Fibroblast of peridontal ligament (primary cell): ENCODE results near the gene CRMP1.

ENCODE experiments used
- DNase-seq: peaks from one replicate; pipeline ENCODE4 v3.0.0-alpha.2; 2010; ENCODE audit errors: extremely low read depth

CRMP1 gene

DNA sequence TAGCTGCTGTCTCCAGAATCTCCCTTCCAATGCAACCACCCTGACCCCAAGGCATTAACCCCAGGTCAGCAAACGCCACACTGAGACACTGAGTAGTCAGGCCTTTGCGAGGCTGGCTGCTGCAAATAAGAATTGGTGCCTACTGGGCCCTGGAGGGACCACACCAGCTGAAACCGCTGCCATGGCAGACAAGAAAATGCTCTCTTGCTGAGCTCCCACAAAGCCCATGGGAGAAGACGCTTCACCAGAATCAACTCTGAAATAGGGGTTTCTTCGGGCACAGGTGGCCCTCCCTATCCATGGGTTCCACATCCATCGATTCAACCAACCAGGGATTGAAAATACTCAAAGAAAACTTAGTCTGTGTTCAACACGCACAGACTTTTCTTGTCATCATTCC, 26.7 kb upstream of the CRMP1 start:
- DNase-seq: no peak

DNA sequence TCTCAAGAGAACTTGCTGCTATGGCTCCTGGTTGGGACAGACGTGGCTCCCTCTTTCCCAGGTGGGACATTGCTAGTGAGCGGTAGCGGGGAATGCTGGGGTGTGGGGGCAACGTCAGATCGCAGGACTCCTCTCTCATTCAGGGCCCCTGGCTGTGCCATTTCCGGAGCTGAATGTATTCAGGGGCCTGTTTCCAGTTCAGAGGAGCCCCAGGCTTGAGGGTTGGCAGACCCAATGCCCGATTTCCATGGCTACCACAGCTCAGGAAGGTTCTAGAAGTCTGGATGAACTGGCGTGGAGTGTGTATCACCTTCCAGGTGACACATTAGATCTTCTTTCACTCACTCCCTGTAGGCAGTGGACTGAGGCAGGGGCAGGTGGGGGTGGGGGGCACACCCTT, 26.2 kb upstream of the CRMP1 start:
- DNase-seq: no peak

DNA sequence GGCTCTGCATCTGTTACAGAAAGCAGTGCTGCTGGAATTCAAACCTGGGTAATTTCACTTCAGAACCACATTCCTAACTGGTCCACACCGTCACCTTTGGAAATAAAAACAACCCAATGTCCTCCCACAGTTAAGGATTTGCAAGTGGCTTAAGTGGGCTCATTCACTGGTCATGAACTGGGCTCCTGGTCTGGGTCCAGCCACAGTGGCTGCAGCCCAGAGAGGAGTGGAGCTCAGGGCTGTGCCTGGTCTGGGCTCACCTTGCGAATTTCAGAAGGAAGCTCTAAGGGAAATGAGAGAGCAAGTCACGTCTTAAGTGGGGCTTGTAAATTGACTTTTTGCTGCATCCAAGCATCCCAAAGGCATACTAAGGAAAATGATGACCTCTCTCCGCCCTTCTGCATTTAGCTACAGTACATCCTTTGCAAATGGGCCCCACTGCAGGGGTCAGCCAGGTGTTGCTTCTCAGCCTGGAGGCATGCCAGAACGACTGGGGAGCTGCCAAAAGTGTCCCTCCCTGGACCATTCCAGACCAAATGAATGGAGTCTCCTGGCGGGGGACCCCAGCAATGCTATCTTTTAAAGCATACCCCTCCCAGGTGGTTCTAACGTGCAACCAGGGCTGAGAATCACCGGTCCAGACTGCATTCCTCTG, 25.6 kb upstream of the CRMP1 start:
- no peak for DNase-seq

DNA sequence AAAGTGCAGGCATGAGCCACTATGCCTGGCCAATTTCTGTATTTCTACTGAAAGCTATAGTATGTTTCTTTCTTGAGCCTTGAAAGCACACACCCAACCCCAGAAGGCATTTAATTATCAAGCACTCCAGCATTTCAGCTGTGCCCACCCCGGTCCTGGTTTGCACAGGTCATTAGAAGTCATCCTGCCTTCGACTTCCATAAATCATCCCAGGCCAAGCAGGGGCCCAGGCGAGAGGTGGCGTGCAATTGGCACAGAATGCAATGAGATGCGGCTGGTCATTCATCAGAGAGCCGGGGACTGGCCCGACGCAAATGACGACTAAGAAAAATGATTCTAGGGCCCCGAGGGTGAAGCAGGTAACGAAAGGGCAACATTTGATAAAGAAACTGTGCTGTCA, 24.8 kb upstream of the CRMP1 start:
- no peak for DNase-seq

DNA sequence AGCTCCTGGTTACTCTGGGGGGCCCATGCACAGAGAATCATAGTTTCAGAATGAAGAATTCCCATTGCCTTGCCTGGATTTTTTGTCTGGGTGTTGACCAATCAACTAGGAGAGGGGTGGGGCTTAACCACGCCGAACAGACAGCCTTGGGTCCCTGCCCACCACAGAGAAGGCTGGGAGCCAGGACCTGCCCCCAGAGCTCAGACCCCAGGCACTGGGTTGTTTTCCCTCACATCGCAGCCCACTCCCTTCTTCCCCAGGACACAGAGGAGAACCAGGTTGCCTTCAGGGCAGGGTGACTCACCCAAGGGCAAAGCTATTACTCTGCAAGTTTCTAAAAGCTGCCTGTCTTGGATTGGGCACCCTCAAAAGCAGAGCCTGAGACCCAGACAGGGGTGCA, 23.3 kb upstream of the CRMP1 start:
- DNase-seq: no peak

DNA sequence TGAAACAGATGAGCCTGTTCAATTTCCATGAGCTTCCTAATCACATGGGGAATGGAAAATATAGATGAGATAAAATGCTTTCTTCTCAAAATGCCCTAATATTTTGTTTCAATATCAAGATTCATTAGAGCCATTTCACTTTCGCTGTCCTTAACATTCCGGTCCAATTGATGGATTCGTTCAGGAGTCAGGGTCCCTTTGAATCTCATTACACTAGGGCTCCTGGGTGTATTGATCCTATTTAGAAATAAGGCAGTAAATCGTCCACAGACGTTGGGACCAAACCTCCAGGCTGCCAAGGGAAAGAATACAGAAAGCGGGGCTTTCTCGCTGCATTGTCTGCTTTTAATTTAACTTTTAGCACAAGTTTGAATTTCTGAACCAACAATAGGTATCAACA, 20.6 kb upstream of the CRMP1 start:
- no peak for DNase-seq

DNA sequence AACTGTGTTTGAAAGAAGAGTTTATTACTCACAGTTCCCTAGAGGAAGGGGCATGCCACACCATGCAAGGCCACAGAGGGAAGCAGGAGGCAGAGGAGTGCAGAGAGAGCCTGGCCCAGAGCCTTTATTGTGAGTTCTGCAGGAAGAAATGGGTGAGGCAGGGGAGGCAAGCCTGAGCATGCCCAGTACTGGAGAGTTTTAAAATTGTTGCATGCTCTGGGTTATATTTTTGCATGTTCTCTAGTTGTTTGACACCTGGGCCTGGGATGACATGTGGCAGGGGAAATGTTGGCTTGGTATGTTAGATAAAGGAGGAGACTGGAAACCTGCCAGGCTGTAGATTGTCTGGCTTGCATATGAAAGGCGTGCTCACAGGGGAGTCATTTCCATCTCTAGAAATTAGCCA, 19.7 kb upstream of the CRMP1 start:
- DNase-seq: no peak

DNA sequence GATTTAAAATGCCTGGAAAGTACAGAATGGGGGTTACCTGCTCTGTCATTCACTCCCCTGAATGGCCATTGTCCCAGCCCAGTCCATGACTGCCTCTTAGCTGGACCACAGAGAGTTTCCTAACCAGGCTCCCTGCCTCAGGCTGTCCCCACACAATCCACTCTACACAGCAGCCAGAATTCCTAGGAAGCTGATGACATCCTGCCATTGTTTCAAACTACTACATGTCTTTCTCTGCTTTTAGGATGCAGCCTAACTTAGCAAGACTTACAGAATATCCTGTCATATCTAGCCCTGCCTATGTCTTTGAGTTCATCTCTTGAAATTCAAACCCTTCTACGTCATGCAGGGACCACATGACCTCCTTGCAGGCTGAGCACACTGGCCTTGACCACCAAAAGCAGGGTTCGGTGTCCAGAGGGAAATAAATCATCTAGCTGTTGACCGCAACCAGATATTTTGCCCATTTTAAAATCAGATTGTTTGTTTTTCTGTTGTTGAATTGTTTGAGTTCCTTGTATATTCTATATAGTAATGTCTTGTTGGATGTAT, 16.1 kb upstream of the CRMP1 start:
- no peak for DNase-seq

DNA sequence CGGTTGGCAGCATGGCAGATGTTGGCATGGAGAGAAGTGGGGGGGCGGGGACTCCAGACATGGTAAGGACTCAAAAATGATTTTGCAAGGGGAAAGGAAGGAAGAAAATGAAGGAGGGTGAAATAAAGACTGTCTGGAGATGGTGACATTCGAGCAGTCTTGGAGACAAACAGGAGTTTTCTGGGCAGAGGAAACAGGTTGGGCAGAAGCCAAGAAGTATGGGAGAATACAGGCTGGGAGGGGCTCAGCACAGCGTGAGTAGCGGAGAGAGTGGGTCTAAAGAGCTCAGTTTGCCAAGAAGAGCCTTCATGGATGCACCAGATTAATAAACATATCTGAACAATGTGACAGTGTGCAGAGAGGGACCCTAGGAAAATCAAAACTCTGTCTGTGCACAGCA, 13.3 kb upstream of the CRMP1 start:
- no peak for DNase-seq

DNA sequence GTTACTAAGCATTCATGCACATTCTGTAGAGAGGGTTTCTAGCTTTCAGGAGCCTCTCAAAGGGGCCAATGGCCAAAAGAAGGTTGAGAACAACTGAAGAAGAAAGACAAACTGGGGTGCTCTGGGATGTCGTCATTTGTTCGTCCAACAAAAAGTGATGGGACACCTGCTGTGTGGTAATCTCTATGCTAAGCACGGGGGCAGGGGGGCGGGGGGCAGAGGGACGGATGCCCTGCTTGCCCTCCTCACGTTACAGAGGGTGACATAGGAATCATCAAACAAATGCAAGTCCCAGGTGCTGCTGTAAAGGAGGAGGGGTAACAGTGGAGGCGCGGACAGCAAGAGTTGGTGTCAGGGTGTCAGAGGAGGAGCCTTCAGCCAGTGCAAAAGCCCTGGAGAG, 12.8 kb upstream of the CRMP1 start:
- DNase-seq: no peak

DNA sequence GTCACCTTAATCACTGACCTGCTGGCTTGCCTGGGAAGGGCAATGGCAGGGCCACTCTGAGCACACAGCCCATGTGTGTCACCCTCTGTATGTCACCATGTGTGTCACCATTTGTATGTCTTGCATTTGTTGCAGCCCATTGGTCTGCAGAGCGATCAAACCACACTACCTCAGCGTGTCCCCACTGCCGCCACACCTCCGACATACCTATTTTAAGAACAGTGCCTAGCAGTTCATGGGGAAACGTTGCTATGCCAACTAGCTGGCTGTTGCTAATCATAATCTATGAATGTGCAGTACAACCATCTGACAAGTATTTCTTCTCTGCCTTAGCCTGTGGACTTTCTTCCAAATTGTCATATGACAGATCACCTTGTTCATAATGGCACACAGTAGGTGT, 8.0 kb upstream of the CRMP1 start:
- DNase-seq: no peak

DNA sequence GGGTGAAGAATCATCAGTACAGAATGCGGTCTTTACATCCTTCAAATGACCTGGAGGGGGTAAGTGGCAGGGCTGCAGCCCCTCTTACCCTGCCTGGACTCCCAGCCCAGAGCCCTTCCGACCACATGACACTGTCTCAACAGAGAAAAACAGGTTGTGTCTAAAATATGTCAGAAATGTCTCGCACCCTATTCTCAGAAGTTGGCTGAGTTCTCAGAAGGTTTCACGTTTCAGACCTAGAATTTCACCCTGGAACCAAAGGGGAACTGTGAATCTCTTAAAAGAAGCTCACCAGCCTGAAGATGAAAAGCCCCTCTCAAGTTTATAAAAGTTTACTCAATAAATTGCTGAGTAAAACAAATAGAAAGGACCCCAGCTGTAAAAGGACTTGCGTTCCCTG, 7.0 kb upstream of the CRMP1 start:
- no peak for DNase-seq

DNA sequence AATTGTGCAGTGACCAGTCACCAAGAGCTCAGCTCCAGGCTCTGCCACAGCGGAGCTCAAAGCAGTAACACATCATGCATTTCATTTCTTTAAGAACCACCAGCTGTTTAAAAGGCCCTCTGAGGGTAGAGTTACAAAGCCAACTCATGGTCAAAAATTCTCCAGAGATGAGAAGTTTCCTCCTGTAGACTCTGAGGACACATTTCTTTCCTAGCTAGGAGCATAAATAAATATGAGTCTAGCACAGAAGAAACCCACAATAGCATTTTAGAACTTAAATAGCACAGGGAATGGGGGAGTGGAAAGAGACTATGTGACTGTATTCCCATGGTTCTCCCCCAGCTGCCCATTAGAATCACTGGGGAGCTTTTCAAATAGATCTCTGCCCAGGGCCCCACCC, 6.5 kb upstream of the CRMP1 start:
- no peak for DNase-seq

DNA sequence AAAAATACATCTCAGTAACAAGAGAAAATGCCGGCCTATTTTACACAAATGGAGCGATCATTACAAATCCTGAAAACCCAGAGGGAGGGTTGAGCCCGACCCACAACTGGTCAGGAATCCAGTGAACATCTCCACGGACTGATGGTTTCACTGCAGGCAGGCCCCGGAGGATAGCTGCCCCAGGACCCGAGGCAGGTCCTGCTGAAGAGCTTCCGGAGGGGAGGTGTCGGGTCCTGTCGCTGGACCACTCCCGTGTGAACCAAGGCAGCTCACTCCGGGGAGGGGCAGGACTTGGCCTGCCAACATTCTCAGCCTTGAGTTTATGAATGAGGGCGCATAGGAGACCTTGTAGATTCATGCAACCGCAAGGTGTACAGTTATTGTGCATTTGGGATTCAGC, 4.8 kb upstream of the CRMP1 start:
- no peak for DNase-seq

DNA sequence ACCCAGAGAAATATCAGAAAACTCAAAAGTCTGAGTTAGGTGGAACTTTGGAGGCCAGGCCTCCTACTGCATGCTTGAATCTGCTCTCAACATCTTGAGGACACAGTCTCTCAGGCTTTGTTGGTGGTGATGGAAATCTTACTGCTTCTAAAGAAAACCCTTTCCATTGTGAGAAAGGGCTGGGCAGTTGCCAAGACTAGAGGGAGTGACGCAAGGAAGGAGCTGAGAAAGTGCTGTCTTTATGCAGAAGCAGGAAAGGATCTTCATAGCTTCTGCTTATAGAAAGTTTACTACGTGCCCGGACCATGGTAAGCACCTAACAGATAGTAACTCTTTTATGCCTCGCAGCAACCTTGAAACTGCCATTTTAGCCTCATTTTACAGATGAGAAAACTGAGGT, 2.4 kb upstream of the CRMP1 start:
- no peak for DNase-seq

DNA sequence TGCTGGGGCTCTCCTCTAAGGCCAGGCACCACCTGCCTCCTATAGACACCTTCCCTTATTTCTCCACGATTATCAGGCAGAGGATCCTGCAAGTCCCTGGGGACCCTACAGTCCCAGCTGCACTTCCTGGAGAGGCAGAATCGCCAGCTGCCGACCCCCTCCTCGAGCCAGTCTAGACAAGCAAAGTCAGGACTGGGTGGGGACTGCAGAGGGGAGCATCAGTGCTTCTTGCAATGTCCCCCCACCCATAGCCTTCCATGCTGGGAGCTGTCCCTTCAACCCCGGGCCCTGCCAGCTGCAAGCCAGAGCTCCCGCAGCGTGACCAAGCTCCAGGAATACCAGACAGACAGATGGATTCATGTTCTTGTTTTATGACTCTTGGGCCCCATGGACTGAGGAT, 1.4 kb upstream of the CRMP1 start:
- DNase-seq: no peak

DNA sequence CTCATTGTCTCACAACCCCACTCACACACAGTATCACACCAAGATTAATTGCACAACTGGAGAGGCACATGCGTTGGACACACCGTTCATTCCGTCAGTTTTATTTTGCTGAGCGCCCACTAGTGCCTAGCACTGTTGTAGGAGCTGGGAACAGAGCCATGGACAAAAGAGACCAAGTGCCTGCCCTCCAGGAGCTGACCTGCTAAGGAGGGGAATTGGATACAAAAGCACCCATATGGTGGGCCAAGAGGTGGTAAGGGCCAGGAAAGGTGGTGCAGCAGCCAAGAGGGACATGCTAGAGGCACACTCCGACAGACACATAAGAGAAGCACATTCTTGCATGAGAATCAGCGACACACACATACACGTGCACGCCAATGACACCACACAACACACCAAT, 705 bp upstream of the CRMP1 start:
- no peak for DNase-seq

DNA sequence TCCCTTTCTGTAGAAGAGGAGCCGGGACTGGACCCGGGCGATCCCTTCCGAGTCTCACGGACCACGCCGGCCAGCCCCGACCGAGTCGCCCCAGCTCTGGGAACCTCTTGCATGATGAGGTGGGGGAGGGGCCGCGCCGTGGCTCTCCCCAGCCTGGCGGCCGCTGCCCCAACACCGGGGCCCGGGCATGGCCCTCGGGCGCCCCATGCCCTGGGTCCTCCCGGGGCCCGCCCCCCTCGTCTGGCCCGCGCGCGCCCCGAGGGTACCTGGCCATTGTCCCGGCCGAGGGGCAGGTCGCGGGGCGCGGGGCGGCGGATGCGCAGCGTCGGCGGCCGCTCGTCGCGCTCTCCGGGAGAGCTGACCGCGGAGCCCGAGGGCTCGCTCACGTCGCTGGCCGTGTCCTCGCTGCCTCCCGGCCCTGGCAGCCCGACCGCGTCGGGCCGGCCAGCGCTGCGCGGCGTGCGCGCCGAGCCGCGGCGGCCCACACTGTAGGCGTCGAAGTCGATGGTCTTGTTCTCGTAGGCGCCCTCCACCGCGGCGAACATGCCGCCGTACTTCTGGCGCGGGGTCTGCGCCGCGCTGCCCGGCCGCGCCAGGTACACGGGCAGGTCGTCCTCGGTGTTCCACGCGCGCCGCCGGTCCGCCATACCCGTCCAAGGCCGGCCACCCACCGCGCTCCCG, 423 bp downstream of the CRMP1 start:
- no peak for DNase-seq

DNA sequence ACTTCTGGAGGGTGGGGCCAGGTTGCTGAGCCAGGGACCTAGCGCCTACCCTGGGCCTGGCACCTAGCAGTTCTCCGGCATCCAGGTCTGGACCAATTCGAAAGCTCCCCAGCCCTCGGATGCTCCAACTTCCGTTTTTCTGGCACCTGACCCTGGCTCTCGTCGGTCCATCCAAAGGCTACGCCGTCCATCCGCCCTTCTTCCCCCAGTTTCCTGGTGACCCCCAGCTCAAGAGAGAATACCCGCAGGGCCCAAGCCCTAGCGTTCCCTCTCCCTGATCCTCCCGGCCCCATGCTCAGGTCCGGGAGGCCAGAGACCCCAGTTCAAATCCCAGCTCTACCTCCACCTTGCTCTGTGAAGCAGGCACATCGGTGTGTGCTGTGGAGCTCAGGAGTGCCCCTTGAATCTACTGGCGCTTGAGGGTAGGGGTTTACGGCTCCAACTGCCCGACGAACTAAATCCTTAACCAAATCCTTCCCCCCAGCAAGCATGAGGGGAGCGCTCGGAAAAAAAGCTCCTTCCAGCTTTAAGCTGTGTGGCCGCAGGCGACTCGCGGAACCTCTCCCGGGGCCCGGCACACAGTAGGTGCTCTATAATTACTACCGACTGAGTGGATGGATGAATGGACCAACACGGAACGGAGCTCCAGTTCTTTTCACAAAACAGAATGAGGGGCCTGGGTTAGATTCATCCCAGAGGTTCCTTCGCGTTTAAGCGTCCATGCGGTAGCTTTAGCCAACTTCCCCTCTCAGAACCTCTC, 1.1 kb downstream of the CRMP1 start:
- DNase-seq: no peak

DNA sequence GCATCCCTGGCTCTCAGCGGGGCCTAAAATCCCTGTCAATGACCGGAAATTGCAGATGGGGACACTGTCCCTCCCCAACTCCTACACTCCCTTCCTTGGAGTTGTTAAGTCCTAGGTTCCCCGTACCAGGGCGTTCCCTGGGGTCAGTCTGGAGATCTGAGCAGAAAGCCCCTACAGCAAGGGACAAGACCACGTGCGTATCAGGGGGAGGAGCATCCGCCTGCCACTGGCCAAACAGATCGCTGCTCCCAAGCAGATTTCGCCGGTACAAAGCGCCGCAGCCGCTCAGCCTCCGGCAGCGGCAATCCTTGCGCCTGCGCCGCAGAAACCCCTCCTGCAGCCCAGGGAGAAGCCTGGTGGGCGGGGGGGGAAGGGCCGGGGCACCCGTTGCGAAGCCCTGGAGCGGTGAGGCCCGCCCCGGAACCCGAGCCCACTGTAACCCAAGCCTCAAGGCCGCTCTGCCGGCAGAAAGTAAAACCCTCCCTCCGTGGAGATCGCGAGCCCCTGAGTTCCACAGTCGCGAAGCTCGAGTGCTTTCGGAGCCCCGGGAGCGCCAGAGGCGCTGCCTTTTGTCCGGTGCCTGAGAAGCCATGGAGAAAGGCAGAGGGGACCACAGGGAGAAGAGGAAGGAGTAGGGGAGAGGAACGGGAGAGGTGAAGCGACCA, 2.7 kb downstream of the CRMP1 start:
- no peak for DNase-seq

DNA sequence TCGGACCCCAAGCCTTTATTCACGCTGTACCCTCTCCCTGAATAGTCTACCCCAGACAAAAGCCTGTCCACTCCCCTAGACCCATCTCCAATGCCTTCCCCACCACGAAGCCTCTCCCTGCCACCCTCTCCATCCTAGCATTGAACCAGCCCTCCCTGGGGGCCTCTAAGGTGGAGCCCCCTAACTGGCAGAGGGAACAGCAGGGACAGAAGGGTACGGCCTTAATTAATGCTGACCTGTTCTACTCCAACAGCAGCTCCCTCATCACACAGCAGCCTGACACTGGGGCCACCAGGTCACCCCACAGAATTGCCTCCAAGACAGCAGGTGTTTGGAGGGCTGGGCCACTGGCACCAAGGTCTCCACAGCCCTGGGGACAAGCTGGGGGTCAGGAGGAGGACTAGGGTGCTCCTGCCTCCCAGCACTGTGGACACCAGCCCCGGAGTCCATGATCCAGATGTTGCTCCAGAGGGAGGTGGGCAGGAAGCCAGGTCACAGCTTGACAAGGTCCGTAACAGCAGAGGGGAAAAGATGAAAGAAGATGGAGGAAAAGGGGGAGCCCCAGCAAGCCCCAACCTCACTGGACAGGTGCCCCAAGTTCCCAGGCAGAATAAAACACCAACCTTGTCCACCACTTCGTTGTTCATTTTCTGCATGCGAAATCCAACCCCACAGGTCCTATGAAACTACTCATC, 3.7 kb downstream of the CRMP1 start:
- DNase-seq: no peak
